Stimulated activated CD4-positive, alpha-beta T cell treated with anti-CD3 and anti-CD28 coated beads, Interleukin-1b, Interleukin-23, amount 100 ng/mL, for 1 hour (primary cell): Measurements from ENCODE around the gene PCSK6.
"Not testable (repeated sequence)": the region's sequence is repeated elsewhere in the genome, so short reads cannot be mapped to it uniquely, and the experiment has no call there.

Experiments used
- DNase-seq, 2 donors: peaks; one replicate each; pipeline ENCODE4 v3.0.0-alpha.2; 2020; ENCODE audit warnings: low read depth in 2 of 2

PCSK6 gene

GRCh38 chr15:101378171-101378755, 111.2 kb downstream of the PCSK6 start:
- no peak for DNase-seq

- DNase-seq = no peak
These were observed 112.7 kb downstream of the PCSK6 start for GRCh38 chr15:101376615-101377395.

GRCh38 chr15:101375006-101375405, 114.5 kb downstream of the PCSK6 start:
- not testable (repeated sequence) for DNase-seq

GRCh38 chr15:101374326-101374725, 115.2 kb downstream of the PCSK6 start:
- DNase-seq = no peak

- no peak for DNase-seq
These were observed 115.9 kb downstream of the PCSK6 start for GRCh38 chr15:101373577-101373976.

- no peak for DNase-seq
These were observed 116.5 kb downstream of the PCSK6 start for GRCh38 chr15:101372960-101373525.

GRCh38 chr15:101372149-101372577, 117.3 kb downstream of the PCSK6 start:
- no peak for DNase-seq

GRCh38 chr15:101371519-101371918, 118.0 kb downstream of the PCSK6 start:
- no peak for DNase-seq

- DNase-seq = no peak
These were observed 118.4 kb downstream of the PCSK6 start for GRCh38 chr15:101371081-101371480.

- no peak for DNase-seq
These were observed 119.0 kb downstream of the PCSK6 start for GRCh38 chr15:101370330-101371024.

GRCh38 chr15:101369676-101370075, 119.8 kb downstream of the PCSK6 start:
- no peak for DNase-seq

- no peak for DNase-seq
These were observed 120.5 kb downstream of the PCSK6 start for GRCh38 chr15:101368861-101369642.

GRCh38 chr15:101368086-101368780, 121.3 kb downstream of the PCSK6 start:
- no peak for DNase-seq

- no peak for DNase-seq
These were observed 122.7 kb downstream of the PCSK6 start for GRCh38 chr15:101366853-101367252.

GRCh38 chr15:101362986-101363566, 126.4 kb downstream of the PCSK6 start:
- no peak for DNase-seq

- no peak for DNase-seq
These were observed 127.1 kb downstream of the PCSK6 start for GRCh38 chr15:101362359-101362758.

GRCh38 chr15:101361418-101361817, 128.1 kb downstream of the PCSK6 start:
- DNase-seq = no peak

GRCh38 chr15:101359365-101359947, 130.1 kb downstream of the PCSK6 start:
- DNase-seq = no peak

- no peak for DNase-seq
These were observed 130.6 kb downstream of the PCSK6 start for GRCh38 chr15:101358895-101359294.

GRCh38 chr15:101357885-101358284, 131.6 kb downstream of the PCSK6 start:
- DNase-seq = no peak
